ENCODE measurements around the gene C11orf65.
A peak's percentile ranks its signal among the peaks of the same experiment; 100 is the strongest.

The C11orf65 gene

GRCh38 chr11:108467091-108467823 lies at the start of gene C11orf65:
TSS of gene C11orf65 (minus strand) at chr11:108467529. CDS start at chr11:108461559, 5,970 bp downstream.
- DNase-seq (ENCODE audit: low read depth in 3 of 3) = peak; percentile 83 to 94 (median 92)

GRCh38 chr11:108516125-108516524 lies 48.8 kb upstream of the C11orf65 start:
- DNase-seq (ENCODE audit: low read depth in 3 of 3) = no peak

- DNase-seq (ENCODE audit: low read depth in 3 of 3) = no peak
Observed at GRCh38 chr11:108512708-108513107, 45.4 kb upstream of the C11orf65 start.

- no peak for DNase-seq (ENCODE audit: low read depth in 3 of 3)
Observed at GRCh38 chr11:108511851-108512474, 44.6 kb upstream of the C11orf65 start.

GRCh38 chr11:108508653-108509593 lies 41.6 kb upstream of the C11orf65 start:
- DNase-seq (ENCODE audit: low read depth in 3 of 3) = no peak

- no peak for DNase-seq (ENCODE audit: low read depth in 3 of 3)
Observed at GRCh38 chr11:108501396-108501795, 34.1 kb upstream of the C11orf65 start.

GRCh38 chr11:108500721-108501120 lies 33.4 kb upstream of the C11orf65 start:
- no peak for DNase-seq (ENCODE audit: low read depth in 3 of 3)

GRCh38 chr11:108500169-108500568 lies 32.8 kb upstream of the C11orf65 start:
- DNase-seq (ENCODE audit: low read depth in 3 of 3) = no peak

GRCh38 chr11:108498816-108499408 lies 31.6 kb upstream of the C11orf65 start:
- no peak for DNase-seq (ENCODE audit: low read depth in 3 of 3)

GRCh38 chr11:108498046-108498815 lies 30.9 kb upstream of the C11orf65 start, which contains the start of gene POGLUT3:
TSS of gene POGLUT3 (minus strand) at chr11:108498384. CDS start at chr11:108498366, 18 bp downstream.
- DNase-seq (ENCODE audit: low read depth in 3 of 3) = peak; percentile 3 to 18 (median 10)

- DNase-seq (ENCODE audit: low read depth in 3 of 3) = peak; percentile 34 to 51 (median 41)
Observed at GRCh38 chr11:108497317-108498045, 30.2 kb upstream of the C11orf65 start.

- no peak for DNase-seq (ENCODE audit: low read depth in 3 of 3)
Observed at GRCh38 chr11:108496643-108497256, 29.4 kb upstream of the C11orf65 start.

GRCh38 chr11:108495326-108495725 lies 28.0 kb upstream of the C11orf65 start:
- no peak for DNase-seq (ENCODE audit: low read depth in 3 of 3)

GRCh38 chr11:108494182-108494581 lies 26.9 kb upstream of the C11orf65 start:
- no peak for DNase-seq (ENCODE audit: low read depth in 3 of 3)

GRCh38 chr11:108491936-108492335 lies 24.6 kb upstream of the C11orf65 start:
- no peak for DNase-seq (ENCODE audit: low read depth in 3 of 3)

GRCh38 chr11:108486828-108487227 lies 19.5 kb upstream of the C11orf65 start:
- no peak for DNase-seq (ENCODE audit: low read depth in 3 of 3)

GRCh38 chr11:108486331-108486730 lies 19.0 kb upstream of the C11orf65 start:
- DNase-seq (ENCODE audit: low read depth in 3 of 3) = no peak

GRCh38 chr11:108483163-108483562 lies 15.8 kb upstream of the C11orf65 start:
- no peak for DNase-seq (ENCODE audit: low read depth in 3 of 3)

- DNase-seq (ENCODE audit: low read depth in 3 of 3) = no peak
Observed at GRCh38 chr11:108474664-108475463, 7.5 kb upstream of the C11orf65 start.
